HG03342 (cell line): ENCODE results near the gene KCNIP2.

Experiments used
- ATAC-seq: cut with Tn5 transposase; IDR thresholded peaks from one replicate; pipeline ENCODE4 v1.9.1; 2021; ENCODE audit warnings: mild to moderate bottlenecking, moderate library complexity; ENCODE audit not compliant: unreplicated experiment

Gene KCNIP2

DNA sequence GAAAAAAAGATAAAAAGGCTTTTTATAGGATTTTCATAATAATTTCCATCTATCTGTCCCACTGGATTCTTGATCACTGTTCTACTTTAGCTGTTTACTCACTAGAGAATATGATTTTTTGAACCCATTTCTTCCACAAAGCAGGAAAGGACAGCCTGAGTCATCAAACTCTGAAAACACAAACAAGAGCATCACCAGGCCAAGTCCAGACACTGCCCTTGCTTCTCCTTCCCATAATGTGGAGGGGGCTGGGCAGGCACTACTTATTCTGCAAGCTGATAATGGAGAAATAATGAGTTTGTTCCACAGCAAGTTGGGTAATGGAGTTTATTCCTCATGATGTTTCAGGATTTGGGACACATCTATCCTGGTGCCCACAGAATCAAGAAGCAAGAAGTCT lies 13.0 kb upstream of the KCNIP2 start:
- ATAC-seq = no peak

DNA sequence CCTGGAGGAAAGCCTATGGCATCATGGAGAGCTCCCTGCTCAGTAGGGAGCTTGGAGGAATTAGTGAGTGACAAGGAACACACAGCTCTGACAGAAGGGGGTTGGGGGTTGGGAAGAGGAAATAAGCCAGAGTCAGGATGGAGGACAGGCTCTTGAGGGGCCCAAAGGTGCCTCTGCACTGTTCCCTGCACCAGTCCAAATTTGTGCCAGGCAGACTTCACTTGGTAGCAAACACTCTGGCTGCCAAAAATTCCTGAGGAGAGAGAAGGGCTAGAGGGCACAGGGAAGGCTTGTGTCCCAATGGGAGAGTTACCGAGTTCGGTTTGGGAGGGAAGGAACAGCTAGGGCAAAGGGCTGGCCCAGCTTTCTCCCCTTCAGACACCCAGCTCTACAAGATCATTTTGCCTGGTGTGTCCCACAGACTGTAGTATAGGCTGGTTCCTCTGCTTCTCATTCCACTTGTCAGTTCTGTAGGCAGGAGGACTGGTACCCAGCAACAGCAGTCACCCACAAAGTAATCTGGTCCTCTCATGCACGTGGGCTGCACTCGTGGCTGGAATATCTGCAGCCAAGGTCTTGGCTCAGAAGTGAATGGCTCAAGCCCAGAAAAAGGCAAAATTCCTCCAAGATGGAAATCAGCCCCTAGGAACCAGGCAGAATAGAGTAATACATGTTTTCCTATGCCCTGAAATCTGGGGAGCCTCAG lies 8.0 kb upstream of the KCNIP2 start:
- no peak for ATAC-seq

DNA sequence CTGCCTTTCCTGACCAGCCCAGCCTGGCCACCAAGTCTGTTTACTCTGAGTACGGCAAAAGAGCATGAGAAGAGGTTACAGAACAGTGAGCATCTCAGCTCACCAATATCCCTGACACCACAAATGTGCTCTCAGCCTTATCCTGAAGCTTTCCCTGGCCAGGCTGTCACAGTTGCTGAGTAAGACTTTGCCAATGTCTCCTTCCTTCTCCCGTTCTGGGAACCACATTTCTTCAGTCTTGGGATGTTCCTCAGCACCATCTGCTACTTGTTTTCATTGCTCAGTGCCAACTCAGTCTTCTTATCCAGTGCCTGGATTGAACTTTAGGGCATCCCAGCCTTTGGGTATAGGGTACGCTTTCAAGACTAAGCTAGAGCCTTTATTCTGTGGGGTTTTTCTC lies 7.1 kb upstream of the KCNIP2 start:
- ATAC-seq = no peak

DNA sequence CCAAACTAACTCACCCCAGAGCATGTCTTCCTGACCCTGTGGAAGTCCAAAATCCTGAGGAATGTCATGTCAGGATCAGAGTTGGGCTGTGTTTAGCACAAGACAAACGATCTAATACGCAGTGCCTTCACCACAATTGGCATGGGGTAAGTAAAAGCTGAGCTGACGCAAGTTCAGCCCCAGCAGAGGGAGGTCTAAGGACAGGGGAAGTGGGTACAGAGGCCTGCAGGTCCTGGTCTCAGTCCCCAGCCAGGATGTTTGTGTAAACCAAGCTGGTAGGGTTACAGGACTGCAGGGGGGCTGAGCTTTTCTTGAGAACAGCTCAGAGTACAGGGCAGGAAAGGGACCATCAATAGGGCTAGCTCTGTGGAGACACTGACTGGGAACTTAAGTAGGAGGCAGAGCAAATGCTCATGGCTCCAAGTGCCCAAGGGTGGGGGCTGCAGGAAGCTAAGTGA lies 5.3 kb upstream of the KCNIP2 start:
- ATAC-seq = no peak

DNA sequence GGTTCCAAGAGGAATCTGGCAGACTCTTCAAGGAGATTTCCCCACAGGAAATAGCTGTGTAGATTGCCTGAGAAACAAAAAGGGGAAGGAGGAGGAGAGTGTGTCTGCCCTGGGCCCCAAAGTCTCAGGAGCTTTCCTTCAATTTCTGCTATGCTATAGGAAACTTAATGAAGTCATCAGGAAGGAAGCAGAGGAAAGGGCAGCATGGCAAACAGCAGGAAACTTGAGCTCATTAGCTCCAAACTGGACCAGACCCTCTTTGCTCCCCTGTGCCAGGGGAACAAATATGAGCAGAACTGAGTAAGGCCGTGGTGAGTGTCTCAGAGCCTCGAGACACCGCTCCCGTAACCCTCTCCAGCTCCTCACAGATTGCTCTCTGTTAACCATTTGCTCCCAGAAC lies 4.8 kb upstream of the KCNIP2 start:
- no peak for ATAC-seq

DNA sequence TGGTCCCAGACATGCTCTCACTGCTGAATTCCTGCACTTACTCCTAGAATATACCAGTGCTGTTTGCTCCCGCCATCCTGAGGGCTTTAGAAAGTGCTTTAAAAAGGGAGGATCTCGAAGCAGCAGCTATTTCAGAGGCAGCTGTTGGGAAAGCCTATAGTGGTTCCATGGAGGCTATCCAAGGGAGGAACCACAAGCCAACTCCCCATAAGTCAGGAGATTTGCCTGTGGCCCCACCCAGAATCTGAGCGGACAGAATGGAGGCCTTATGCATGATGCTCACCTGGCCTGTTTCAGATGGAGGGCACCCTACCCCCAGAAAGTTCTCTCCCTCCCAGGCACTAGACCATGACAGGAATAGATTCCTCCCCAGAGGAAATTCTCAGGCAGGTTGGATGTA lies 2.3 kb upstream of the KCNIP2 start:
- no peak for ATAC-seq

DNA sequence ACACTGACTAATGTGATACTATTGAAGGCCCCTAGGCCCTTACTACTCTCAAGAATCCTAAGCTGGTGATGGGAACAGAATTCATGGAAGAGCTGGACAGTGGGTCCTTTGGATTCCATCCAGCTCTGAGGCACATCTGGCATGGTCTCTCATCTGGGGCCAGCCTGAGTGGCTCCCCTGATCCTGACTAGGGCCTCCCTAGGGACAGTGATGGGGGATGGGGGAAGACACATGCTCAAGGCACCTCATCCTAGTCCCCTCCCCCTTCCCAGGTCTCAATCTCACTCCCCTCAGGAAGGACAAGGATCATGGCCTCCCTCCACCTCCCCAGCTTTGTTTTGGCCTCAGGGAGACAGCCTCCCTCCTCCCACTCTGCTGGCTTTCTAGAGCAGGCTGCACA lies 1.8 kb downstream of the KCNIP2 start:
- ATAC-seq = no peak

DNA sequence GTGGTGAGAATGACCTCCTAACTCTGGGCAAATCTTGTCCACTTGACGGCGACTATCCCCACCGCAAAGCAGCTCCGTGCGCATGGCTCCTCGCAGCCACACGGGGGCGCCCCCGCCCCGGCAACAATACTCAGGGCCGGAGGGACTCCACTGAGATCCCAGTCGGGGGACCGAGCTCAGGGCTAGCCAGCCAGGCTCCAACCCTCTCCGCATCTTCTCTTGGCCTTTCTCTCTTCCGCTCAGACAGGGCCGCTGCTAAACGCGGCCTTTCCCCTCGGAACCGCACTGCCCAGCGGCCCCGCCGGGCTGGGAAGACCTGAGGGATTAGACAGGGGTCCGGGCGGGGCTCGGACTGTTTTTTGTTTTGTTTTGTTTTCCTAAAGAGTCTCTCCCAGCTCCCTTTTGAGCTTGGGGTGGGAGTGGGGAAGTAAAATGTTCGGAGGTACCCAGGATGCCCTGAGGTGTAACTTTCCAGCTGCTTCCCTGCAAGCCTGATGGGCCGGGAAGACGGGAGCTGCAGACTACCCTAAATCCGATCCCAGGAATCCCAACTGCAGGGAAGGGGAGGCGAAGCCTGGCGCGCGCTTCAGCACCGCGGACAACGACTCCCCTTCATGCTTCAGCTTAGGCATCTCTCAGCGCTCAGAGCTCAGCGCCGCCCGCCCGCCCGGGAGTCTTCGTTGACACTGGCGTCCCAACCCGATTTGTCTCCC lies 2.7 kb downstream of the KCNIP2 start:
- ATAC-seq = peak; percentile 75

DNA sequence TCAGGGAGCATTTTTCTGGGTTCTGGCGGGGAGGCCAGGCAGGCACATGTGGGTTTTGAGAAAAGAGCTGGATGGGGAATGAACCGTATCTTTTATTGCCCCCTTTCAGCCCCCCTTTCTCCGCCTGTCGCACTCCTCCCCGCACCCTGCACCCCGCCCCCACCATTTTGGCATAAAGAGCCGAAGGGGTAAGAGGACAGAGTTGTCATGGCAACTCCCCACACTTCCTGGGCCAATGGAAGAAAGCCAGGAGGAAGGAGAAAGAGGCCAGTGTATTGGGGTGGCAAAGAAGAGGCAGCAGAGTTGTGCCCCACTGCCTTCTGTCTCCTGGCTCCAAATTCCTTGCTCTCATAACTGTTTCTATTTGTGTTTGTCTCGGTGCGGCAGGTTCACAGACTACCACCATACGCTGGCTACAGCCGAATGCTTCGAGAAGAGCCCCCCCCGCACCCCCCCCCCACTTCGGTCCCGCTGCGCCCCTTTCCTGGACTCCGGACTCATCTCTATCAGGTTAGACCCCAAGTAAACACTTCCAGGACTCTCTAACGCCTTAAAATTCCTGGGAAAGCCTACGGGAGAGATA lies 3.4 kb downstream of the KCNIP2 start:
- no peak for ATAC-seq

DNA sequence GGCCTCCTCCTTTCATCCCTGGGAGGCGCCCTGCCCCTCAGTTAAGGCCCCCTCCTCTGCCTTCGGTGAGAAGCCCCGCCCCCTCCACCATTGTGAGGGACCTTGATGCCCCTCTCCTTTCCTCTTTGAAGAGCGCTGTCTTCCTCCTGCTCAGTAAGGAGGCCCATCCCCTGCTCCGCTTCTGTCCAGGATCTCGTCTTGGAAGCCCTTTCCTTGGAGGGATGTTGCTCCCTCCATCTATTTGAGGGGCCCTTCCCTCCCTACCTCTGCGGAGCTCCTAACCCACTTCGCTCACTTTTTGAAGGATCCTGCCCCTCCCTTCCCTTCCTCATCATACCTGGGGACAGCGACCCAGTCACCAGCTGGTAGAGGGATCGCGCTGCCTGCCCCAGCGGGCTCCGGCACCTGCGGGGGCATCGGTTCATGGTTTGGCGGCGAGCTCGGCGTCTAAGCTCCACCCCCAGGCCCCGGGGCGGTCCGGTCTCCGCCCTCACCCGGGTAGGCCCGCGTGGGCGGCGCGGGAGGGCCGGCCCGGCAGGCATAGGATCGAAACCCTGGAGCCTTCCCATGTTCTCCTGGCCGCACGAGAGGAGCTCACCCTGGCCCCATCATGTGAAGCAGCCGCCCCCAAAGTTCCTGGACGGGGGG lies 4.1 kb downstream of the KCNIP2 start:
- ATAC-seq = no peak

DNA sequence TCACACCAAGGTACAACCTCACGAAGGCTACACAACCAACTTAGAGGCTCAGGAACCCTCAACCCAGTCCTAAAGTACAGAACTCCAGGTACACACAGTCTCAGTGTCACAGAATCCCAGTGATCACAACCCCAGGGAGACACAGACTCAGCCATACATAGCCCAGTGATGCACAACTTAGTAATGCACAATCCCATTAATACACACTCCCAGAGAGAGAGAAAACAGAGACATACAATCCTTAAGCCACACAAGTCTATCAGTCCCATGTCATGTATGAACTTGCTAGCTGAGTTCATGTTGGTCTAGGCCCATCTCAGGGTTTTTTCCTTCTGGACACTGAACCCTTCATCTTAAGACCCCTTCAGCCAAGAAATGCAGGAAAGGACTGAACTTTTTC lies 4.6 kb downstream of the KCNIP2 start:
- no peak for ATAC-seq

DNA sequence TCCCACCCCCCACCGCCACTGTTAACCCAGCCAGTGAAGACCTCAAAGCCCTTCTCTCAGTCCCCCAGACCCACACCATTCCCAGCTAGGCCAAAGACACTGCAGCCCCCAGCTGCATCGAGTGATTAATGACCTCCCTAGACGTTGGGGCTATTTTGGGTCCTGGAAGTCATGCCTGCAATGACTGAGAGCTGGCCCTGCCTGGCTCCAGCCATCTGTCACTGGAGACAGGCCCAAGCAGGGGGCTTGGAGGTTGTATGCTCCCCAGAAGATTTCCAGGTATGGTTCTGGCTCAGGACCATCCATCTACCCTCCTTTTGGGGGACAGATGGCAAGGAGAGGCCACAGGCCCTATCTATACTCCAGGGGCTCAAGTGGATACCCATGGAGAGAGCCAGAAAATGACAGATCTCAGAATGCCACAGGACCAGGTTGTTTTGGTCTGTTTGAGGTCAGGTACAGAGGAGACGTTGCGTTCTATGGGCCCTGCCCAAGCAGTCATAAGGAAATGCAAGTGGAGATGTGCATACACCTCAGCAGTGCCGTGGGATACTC lies 5.1 kb downstream of the KCNIP2 start:
- no peak for ATAC-seq

DNA sequence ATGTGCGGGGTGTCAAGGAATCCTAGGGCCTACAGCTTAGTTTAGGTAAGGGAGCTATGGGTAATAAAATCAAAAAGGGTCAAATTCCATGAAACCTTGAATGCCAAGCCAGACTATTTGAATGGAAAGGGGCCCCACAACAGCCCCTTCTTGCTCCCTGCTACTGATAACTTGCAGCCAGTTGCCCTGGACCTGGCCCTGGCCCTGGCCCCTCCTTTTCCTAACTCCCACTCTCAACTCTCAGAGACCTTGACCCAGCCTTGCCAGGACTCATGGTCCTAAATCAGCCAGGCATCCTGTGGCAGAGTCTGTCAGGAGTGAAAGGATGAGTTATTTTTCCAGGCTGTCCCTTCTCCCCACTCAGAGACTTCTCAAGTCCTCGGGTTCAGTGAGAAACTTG lies 5.9 kb downstream of the KCNIP2 start:
- ATAC-seq = no peak

DNA sequence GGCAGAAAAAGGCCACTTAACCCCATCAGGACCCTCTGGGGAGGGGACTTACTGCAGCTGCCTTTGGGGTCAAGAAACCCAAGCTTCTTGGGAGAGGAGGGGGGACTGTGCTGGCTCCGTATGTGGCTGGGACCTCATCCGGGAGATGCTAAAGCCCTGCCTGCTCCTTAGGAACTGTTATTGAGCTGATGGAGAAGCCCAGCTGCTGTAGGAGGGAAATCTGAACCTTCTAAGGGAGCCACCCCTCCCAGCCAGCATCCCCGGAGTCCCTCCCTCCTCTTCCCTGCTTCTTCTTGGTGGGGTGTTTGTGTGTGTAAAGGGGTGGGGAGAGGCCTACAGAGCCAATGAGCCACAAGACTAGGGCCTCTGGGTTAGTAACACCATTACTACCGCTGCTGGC lies 8.2 kb downstream of the KCNIP2 start:
- no peak for ATAC-seq

DNA sequence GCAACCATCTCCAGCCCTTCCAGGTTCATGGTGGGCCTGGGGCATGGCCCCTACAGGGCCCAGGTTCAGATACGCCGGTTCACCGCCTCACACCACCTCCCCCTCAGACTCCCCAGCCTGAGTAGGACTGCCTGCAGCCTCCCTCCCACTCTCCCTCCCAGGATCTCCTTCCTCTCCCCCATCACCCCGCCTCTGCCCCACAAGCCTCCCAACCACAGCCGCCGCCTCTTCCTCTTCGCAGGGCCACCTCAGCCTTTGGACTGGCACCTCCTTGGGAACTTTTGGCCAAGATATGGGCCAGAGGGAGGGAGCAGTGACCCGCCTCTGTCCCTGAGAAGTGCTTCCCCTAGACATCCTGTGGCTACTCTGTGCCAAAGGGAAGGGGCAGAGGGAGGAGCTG lies 9.3 kb downstream of the KCNIP2 start:
- no peak for ATAC-seq

DNA sequence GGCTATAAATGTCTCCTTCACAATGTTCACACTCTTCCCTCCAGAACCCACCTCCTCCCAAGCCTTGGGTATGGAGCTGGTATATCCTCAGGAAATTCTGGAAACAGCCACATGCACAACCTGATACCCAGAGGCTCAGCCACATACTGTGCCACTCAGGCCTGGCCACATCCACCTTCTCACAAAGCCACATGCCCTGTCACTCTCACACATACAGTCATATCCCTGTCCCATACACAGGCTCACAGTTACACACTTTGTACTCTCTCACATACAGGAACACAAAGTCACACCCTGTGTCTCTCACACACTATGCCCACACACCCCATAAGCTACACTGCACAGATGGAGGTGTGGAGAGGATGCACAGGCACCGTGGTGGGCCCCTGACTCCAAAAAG lies 10.1 kb downstream of the KCNIP2 start:
- no peak for ATAC-seq

DNA sequence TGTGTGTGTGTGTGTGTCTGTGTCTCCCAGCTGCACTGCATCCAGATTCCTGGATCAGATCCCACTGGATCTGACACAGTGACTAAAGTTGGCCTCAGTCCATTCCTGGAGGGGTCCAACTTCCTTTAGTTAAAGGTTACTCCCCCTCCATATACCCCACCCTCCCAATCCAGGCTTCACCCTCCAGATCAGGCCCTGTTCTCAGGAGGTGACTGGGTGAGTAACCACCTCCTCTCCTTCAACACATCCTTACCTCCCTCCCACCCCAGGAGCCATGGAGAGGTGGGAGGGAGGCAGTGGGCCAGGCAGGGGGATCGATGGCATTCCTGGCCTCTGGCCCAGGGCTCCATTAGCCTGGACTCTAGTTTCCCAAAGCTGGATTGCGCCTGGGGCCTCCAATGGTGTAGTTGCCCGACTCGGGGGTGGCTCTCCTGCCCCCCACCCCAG lies 11.3 kb downstream of the KCNIP2 start:
- no peak for ATAC-seq

DNA sequence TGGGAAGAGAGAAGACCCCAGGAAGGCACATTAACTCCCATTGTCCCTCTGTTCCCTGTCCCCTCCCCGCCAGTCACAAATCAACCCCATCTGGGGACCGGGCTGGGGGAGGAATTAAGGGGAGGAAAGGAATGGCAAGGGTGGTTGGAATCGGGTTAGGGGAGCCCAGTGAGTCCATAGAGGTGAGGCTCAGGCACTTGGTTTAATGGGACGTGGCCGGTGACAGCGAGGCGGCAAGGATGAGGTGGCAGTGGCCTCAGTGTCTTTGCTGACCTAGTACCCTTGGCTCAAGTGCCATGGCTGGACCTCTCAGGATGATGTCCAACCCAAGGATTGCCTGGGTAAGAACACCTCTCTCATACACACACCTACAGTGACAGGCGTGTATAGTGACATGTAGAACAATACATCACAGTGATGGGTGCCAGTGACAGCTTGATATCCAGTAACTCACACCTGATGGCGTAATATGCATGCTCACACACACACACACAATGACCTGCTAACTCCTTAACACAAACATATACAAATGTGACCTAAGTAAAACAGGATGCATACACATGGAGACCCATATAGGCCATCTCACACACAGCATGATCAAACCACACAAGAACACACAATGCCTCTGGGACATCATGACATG lies 12.3 kb downstream of the KCNIP2 start:
- ATAC-seq = no peak

DNA sequence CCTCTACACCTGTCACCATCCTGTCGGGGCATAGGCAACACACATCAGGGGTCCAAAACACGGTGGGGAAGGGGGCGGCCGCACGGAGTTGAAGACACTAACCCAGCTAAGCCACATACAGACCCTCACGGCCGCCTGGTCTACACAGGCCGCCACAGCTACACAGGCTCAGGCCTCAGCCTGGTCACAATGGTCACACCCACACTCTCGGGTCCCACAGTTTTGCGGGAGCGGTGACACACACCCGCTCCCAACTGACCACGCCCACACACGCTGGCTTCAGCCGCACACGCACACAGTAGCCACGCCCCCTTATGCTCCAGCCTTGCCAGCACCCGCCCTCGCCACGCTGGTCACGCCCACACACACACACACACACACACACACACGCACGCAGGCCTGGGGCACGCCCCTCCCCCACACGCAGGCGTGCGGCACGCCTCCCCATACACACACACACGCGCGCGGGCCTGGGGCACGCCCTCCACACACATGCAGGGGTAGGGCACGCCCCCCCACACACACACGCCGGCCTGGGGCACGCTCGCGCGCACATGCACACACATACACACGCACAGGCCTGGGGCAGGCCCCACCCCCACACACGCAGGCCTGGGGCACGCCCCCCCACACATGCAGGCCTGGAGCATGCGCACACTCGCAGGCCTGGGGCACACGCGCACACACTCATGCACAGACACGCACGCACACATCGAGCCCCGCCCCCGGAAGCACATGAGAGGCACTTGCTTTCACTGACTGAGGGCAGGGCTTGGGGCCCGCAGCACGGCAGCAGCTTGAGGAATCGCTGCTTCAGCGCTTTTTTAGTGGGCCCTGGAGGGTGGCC lies 13.1 kb downstream of the KCNIP2 start:
- ATAC-seq = peak; percentile 49
